H1 (cell line): ENCODE measurements around the gene NDUFA7. TPM values are rescaled to one million over a fixed set of nuclear protein-coding genes. Genes with fewer than 3 reads are reported as not detected.

ENCODE experiments used
- CTCF ChIA-PET: fragments of 300-600 bp; sonication (Branson Sonifier 250); formaldehyde crosslinking; loops from one replicate; lab custom pipeline; 2021; ENCODE audit not compliant: partially characterized antibody; lab: Charles Lee
- POLR2A ChIA-PET: fragments of 300-600 bp; sonication (Branson Sonifier 250); formaldehyde crosslinking; loops from one replicate; lab custom pipeline; 2021; ENCODE audit warnings: inconsistent platforms; ENCODE audit not compliant: partially characterized antibody; lab: Charles Lee
- DNase-seq, 2 experiments: peaks; one replicate each; pipeline versions ENCODE4 v3.0.0 to v3.0.0-alpha.2; 2010 to 2022; ENCODE audit warnings: low spot score in 2 of 2, low read depth in 1 of 2, mixed read lengths in 1 of 2
- FAIRE-seq: peaks from 2 replicates; lab custom pipeline; 2011; peaks lifted over from hg19 to GRCh38; lab: Jason Lieb, UNC
- H2AFZ ChIP-seq: 2 replicates; pipeline ENCODE4 v1.8.1; 2012; ENCODE audit warnings: low read length, inconsistent platforms
- H2AK5ac ChIP-seq: 2 replicates; pipeline ENCODE4 v1.6.1; 2013; ENCODE audit warnings: low read depth, low read length
- H2BK120ac ChIP-seq: replicated peaks from 2 replicates; pipeline ENCODE3; 2013; ENCODE audit warnings: low read depth, low read length, inconsistent platforms
- H2BK12ac ChIP-seq: 2 replicates; pipeline ENCODE4 v1.6.1; 2013; ENCODE audit warnings: low read depth, low read length
- H2BK15ac ChIP-seq: 2 replicates; pipeline ENCODE4 v1.6.1; 2013; ENCODE audit warnings: low read length
- H2BK20ac ChIP-seq: 2 replicates; pipeline ENCODE4 v1.6.1; 2013; ENCODE audit warnings: low read length
- H2BK5ac ChIP-seq: 2 replicates; pipeline ENCODE4 v1.6.1; 2013; ENCODE audit warnings: low read depth, low read length
- H3K14ac ChIP-seq: 2 replicates; pipeline ENCODE4 v1.6.1; 2013; ENCODE audit warnings: inconsistent platforms; ENCODE audit not compliant: insufficient read length
- H3K18ac ChIP-seq: 2 replicates; pipeline ENCODE4 v1.6.1; 2013; ENCODE audit warnings: low read length; ENCODE audit errors: extremely low read depth
- H3K23ac ChIP-seq: 2 replicates; pipeline ENCODE4 v1.6.1; 2013; ENCODE audit warnings: inconsistent platforms; ENCODE audit not compliant: insufficient read length
- H3K23me2 ChIP-seq: 2 replicates; pipeline ENCODE4 v1.6.1; 2013; ENCODE audit warnings: low read depth, low read length
- H3K27ac ChIP-seq: 2 replicates; pipeline ENCODE4 v1.6.1; 2011; ENCODE audit warnings: low read depth, low read length, inconsistent platforms
- H3K27me3 ChIP-seq, 4 experiments: replicated peaks in 1 of 4; 1 replicate in 1 of 4; 2 replicates in 3 of 4; pipeline versions ENCODE4 v1.6.1 to v1.8.1; 2011 to 2013; ENCODE audit warnings: low read length in 3 of 4, mild to moderate bottlenecking in 3 of 4, inconsistent platforms in 2 of 4, mixed read lengths in 2 of 4, moderate library complexity in 1 of 4; ENCODE audit not compliant: control insufficient read depth in 3 of 4, insufficient read depth in 3 of 4; ENCODE audit errors: extremely low read depth in 1 of 4
- H3K36me3 ChIP-seq, 4 experiments: 2 replicates each; pipeline versions ENCODE4 v1.6.1 to v1.8.1; 2011 to 2013; ENCODE audit warnings: mild to moderate bottlenecking in 4 of 4, low read length in 3 of 4, moderate library complexity in 2 of 4, control low read depth in 1 of 4, inconsistent platforms in 1 of 4; ENCODE audit not compliant: insufficient read depth in 4 of 4, control insufficient read depth in 2 of 4
- H3K4ac ChIP-seq: replicated peaks from 2 replicates; pipeline ENCODE3; 2013; ENCODE audit warnings: low read length, low read depth, mixed read lengths, inconsistent platforms; ENCODE audit not compliant: insufficient read length
- H3K4me1 ChIP-seq, 4 experiments: replicated peaks in 1 of 4; 1 replicate in 1 of 4; 2 replicates in 3 of 4; pipeline versions ENCODE4 v1.6.1 to v1.8.1; 2011 to 2013; ENCODE audit warnings: low read length in 3 of 4, inconsistent platforms in 2 of 4, mixed read lengths in 1 of 4; ENCODE audit not compliant: insufficient read depth in 4 of 4, control insufficient read depth in 3 of 4
- H3K4me2 ChIP-seq, 2 experiments: 2 replicates each; pipeline versions ENCODE4 v1.6.1 to v1.8.1; 2011 to 2013; ENCODE audit warnings: low read depth in 2 of 2, low read length in 2 of 2, control low read depth in 1 of 2, inconsistent platforms in 1 of 2, mild to moderate bottlenecking in 1 of 2; ENCODE audit not compliant: insufficient read depth in 1 of 2
- H3K4me3 ChIP-seq, 4 experiments: fragments of 200-600, 300-600 bp in 1 of 4; sonication (generic), shearing (Covaris generic), sonication (Bioruptor Twin) in 1 of 4; 2 replicates each; pipeline versions ENCODE4 v1.5.1 to v1.8.1; 2011 to 2016; ENCODE audit warnings: low read length in 4 of 4, low read depth in 3 of 4, control low read depth in 2 of 4, inconsistent platforms in 2 of 4, mild to moderate bottlenecking in 2 of 4, mixed read lengths in 1 of 4, moderate library complexity in 1 of 4; ENCODE audit not compliant: insufficient read depth in 2 of 4; ENCODE audit errors: extremely low read depth in 1 of 4
- H3K56ac ChIP-seq: replicated peaks from 2 replicates; pipeline ENCODE3; 2013; ENCODE audit warnings: low read depth, mild to moderate bottlenecking, mixed read lengths, low read length, inconsistent platforms; ENCODE audit not compliant: insufficient read length
- H3K79me1 ChIP-seq: 2 replicates; pipeline ENCODE4 v1.6.1; 2013; ENCODE audit warnings: low read depth, low read length, control low read depth
- H3K79me2 ChIP-seq, 2 experiments: 2 replicates each; pipeline versions ENCODE4 v1.6.1 to v1.8.1; 2012 to 2013; ENCODE audit warnings: low read length in 2 of 2, mild to moderate bottlenecking in 2 of 2, inconsistent platforms in 1 of 2; ENCODE audit not compliant: insufficient read depth in 2 of 2, control insufficient read depth in 1 of 2
- H3K9ac ChIP-seq, 4 experiments: replicated peaks in 1 of 4; 1 replicate in 1 of 4; 2 replicates in 3 of 4; pipeline versions ENCODE4 v1.6.1 to v1.8.1; 2011 to 2013; ENCODE audit warnings: low read depth in 3 of 4, low read length in 3 of 4, control low read depth in 2 of 4, mild to moderate bottlenecking in 2 of 4, moderate library complexity in 2 of 4, inconsistent platforms in 1 of 4; ENCODE audit errors: extremely low read depth in 1 of 4
- H3K9me3 ChIP-seq, 2 experiments: 2 replicates each; pipeline versions ENCODE4 v1.6.1 to v1.8.1; 2012 to 2013; ENCODE audit warnings: mild to moderate bottlenecking in 2 of 2, moderate library complexity in 2 of 2, control low read depth in 1 of 2, inconsistent platforms in 1 of 2, low read depth in 1 of 2, low read length in 1 of 2, mixed read lengths in 1 of 2; ENCODE audit not compliant: insufficient read depth in 2 of 2
- H4K20me1 ChIP-seq, 2 experiments: replicated peaks in 1 of 2; 2 replicates each; pipeline versions ENCODE3 to v1.8.1; 2011 to 2013; ENCODE audit warnings: inconsistent platforms in 2 of 2, low read length in 2 of 2, mild to moderate bottlenecking in 1 of 2; ENCODE audit not compliant: insufficient read depth in 2 of 2, control insufficient read depth in 1 of 2
- H4K5ac ChIP-seq: 2 replicates; pipeline ENCODE4 v1.6.1; 2013; ENCODE audit warnings: low read length, low read depth, mixed read lengths, inconsistent platforms; ENCODE audit not compliant: insufficient read length
- H4K8ac ChIP-seq: 2 replicates; pipeline ENCODE4 v1.8.0; 2013; ENCODE audit warnings: mild to moderate bottlenecking, moderate library complexity, low read length, inconsistent platforms; ENCODE audit not compliant: insufficient read depth; ENCODE audit errors: extremely low read depth
- H4K91ac ChIP-seq: replicated peaks from 2 replicates; pipeline ENCODE3; 2013; ENCODE audit warnings: low read length, mixed read lengths, inconsistent platforms; ENCODE audit not compliant: insufficient read length
- ASH2L ChIP-seq: fragments of 200-600, 300-600 bp; sonication (generic); IDR thresholded peaks from one replicate; pipeline ENCODE4 v1.7.1; 2017; ENCODE audit warnings: low read length
- CEBPB ChIP-seq: IDR thresholded peaks from 2 replicates; pipeline ENCODE4 v1.6.1; 2012; ENCODE audit warnings: low read depth, low read length
- FOSL1 ChIP-seq: IDR thresholded peaks from 2 replicates; pipeline ENCODE4 v1.6.1; 2011; ENCODE audit warnings: mild to moderate bottlenecking, low read depth, low read length, moderate library complexity; ENCODE audit not compliant: insufficient read depth
- POLR2A ChIP-seq, 2 experiments: IDR thresholded peaks; 1 replicate in 1 of 2; 2 replicates in 1 of 2; pipeline ENCODE4 v1.6.1; 2011; ENCODE audit warnings: low read depth in 2 of 2, low read length in 2 of 2, mild to moderate bottlenecking in 2 of 2; ENCODE audit errors: control extremely low read depth in 1 of 2
- RAD21 ChIP-seq, 2 experiments: IDR thresholded peaks in 1 of 2; conservative IDR thresholded peaks in 1 of 2; 2 replicates each; pipeline ENCODE4 v1.6.1; 2011; ENCODE audit warnings: low read depth in 2 of 2, low read length in 2 of 2, improper control_type of control experiment in 1 of 2, inconsistent platforms in 1 of 2, mild to moderate bottlenecking in 1 of 2, moderate library complexity in 1 of 2
- SAP30 ChIP-seq: fragments of 300-600 bp; sonication (generic); IDR thresholded peaks from 2 replicates; pipeline ENCODE4 v1.7.1; 2012; ENCODE audit warnings: low read length, moderate library complexity, mild to moderate bottlenecking, inconsistent platforms; ENCODE audit not compliant: insufficient read depth, insufficient replicate concordance
- SIX5 ChIP-seq: IDR thresholded peaks from 2 replicates; pipeline ENCODE4 v1.6.1; 2011; ENCODE audit warnings: mild to moderate bottlenecking, low read depth, low read length
- SRF ChIP-seq: IDR thresholded peaks from 2 replicates; pipeline ENCODE4 v1.6.1; 2011; ENCODE audit warnings: mild to moderate bottlenecking, low read depth, low read length, moderate library complexity
- WGBS, 2 experiments: shearing (Covaris generic) in 1 of 2; methylation state at CpG; one replicate each; pipeline versions ENCODE4 v1.1.6 to v1.1.7; 2013 to 2015; ENCODE audit warnings: low lambda C conversion rate in 2 of 2, mixed read lengths in 2 of 2, inconsistent platforms in 1 of 2, low coverage in 1 of 2, missing lambda C conversion rate in 1 of 2; ENCODE audit not compliant: insufficient replicate concordance in 2 of 2, insufficient coverage in 1 of 2, insufficient read length in 1 of 2; ENCODE audit errors: extremely low coverage in 1 of 2, missing lambda C conversion rate in 1 of 2; 5-methylcytosine and 5-hydroxymethylcytosine counted together
- polyA plus RNA-seq, 7 experiments: library from polyadenylated mRNA; depleted of rRNA in 3 of 7; stranded (reverse) in 5 of 7; unstranded in 2 of 7; fragments of >200 nt in 5 of 7; fragments of 200-250 nt in 2 of 7; gene quantifications; 1 replicate in 5 of 7; 2 replicates in 1 of 7; 4 replicates in 1 of 7; pipeline versions ENCODE4 v1.2.1 to v1.2.3, GENCODE V29; 2011 to 2013; ENCODE audit warnings: missing spikeins in 2 of 7, mixed read lengths in 2 of 7
- total RNA-seq: library from RNA; stranded (reverse); fragmentation: NEBNext Ultra II Directional; extraction: Animal tissue kit (Norgen Biotek cat#: 25700); gene quantifications from 2 replicates; pipeline ENCODE4 v1.2.1, GENCODE V29; 2021
- TF ChIP-seq, protein P1 (sequence below): IDR thresholded peaks from 2 replicates; pipeline ENCODE4 v1.6.1; 2011; ENCODE audit warnings: low read depth, mild to moderate bottlenecking, low read length; ENCODE audit not compliant: insufficient read depth
- TF ChIP-seq, protein P2 (sequence below): IDR thresholded peaks from 2 replicates; pipeline ENCODE4 v1.6.1; 2012; ENCODE audit warnings: low read length, inconsistent platforms

Gene NDUFA7
- total and polyA plus RNA-seq, 2 of the 8 experiments (the other 6 are each of a cell fraction or from before 2014, with no cell fraction given) = 54.4 to 286 TPM

- H3K4me1 ChIP-seq = peaks cover 0 to 4% (median 2%) of the 10 kb centered on the region in 4 experiments; a peak in 3 of 7 replicates
- no peaks in the 10 kb centered on the region for H3K27me3 ChIP-seq
- H3K27ac ChIP-seq = no peak overlapping the region
- H3K9me3 ChIP-seq = no peaks in the 10 kb centered on the region
- H2AFZ ChIP-seq = no peak overlapping the region
- H3K36me3 ChIP-seq = no peaks in the 10 kb centered on the region
- no peak overlapping the region for H3K14ac ChIP-seq
- H3K79me2 ChIP-seq = no peaks in the 10 kb centered on the region
- no peaks in the 10 kb centered on the region for H4K20me1 ChIP-seq
- no peak overlapping the region for H3K56ac ChIP-seq
- H2BK12ac ChIP-seq = peak overlapping the region; percentile 39; the same call in 1 of the 2 replicates
- DNase-seq (no peak), FAIRE-seq (no peak)
- 83% methylated on average over 6 of the region's 6 CpGs; no CpG with 5 or more reads in 1 of the 2 experiments for WGBS, 2 experiments
- peak overlapping the region; percentile 80 for H4K91ac ChIP-seq
- H4K5ac ChIP-seq = no peak overlapping the region
- no peaks in the 10 kb centered on the region for H3K79me1 ChIP-seq
- H2AK5ac ChIP-seq = no peak overlapping the region
- H2BK120ac ChIP-seq = no peak overlapping the region
- H4K8ac ChIP-seq = no peak overlapping the region
- no peak overlapping the region for H2BK20ac ChIP-seq
- no peak overlapping the region for H2BK5ac ChIP-seq
- no peak overlapping the region for H3K4me2 ChIP-seq
- ChIA-PET POLR2A (interaction anchor here (0.8 to 1.3 kb wide), 4 partner anchors 11 to 46 kb away, joined by 3 to 4 read pairs (median 3); partner anchors contain the start of gene RAB11B), CTCF (interaction anchor here (0.8 to 6.6 kb wide), 21 partner anchors 8 to 223 kb away, joined by 3 to 68 read pairs (median 10); partner anchors contain the start of genes ANGPTL4, KANK3 and MARCHF2)
- H3K4ac ChIP-seq = no peak overlapping the region
- H3K23ac ChIP-seq = no peak overlapping the region
- H3K23me2 ChIP-seq = no peaks in the 10 kb centered on the region
- no peak overlapping the region for H2BK15ac ChIP-seq
- no peak overlapping the region for H3K18ac ChIP-seq
- H3K4me3 ChIP-seq = no peak overlapping the region
- no peak overlapping the region for H3K9ac ChIP-seq
- TF ChIP-seq, protein P1, sequence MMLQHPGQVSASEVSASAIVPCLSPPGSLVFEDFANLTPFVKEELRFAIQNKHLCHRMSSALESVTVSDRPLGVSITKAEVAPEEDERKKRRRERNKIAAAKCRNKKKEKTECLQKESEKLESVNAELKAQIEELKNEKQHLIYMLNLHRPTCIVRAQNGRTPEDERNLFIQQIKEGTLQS = no peak
- TF ChIP-seq FOSL1 (no peak), ASH2L (no peak), CEBPB (no peak), SRF (no peak), POLR2A (IDR thresholded peaks at IDR 0.05; ENCODE audit: control extremely low read depth in 1 of 2, low read depth in 2 of 2, low read length in 2 of 2) (no peak), RAD21 (IDR thresholded peaks at IDR 0.05 in 1 of 2, conservative IDR thresholded peaks at IDR 0.05 in 1 of 2; ENCODE audit: low read depth in 2 of 2, low read length in 2 of 2) (no peak), SIX5 (no peak), SAP30 (no peak)
- TF ChIP-seq, protein P2, sequence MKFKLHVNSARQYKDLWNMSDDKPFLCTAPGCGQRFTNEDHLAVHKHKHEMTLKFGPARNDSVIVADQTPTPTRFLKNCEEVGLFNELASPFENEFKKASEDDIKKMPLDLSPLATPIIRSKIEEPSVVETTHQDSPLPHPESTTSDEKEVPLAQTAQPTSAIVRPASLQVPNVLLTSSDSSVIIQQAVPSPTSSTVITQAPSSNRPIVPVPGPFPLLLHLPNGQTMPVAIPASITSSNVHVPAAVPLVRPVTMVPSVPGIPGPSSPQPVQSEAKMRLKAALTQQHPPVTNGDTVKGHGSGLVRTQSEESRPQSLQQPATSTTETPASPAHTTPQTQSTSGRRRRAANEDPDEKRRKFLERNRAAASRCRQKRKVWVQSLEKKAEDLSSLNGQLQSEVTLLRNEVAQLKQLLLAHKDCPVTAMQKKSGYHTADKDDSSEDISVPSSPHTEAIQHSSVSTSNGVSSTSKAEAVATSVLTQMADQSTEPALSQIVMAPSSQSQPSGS = no peak
These were observed 34.6 kb upstream of the NDUFA7 start for GRCh38 chr19:8355631-8356402.
